C4-2B (cell line): ENCODE measurements around the gene CTNNA3.

Experiments
- CTCF ChIP-seq: fragments of 450-650 bp; conservative IDR thresholded peaks from 2 replicates; pipeline ENCODE4 v1.5.1; 2017; ENCODE audit warnings: mild to moderate bottlenecking
- ZFX ChIP-seq: fragments of 450-650 bp; IDR thresholded peaks from 2 replicates; pipeline ENCODE4 v1.6.1; 2017

GRCh38 chr10:67487199-67487598 is 208.8 kb downstream of the CTNNA3 start:
- TF ChIP-seq CTCF (no peak), ZFX (no peak)
